ENCODE results near the gene ASMTL.

- TF ChIP-seq, protein P1, sequence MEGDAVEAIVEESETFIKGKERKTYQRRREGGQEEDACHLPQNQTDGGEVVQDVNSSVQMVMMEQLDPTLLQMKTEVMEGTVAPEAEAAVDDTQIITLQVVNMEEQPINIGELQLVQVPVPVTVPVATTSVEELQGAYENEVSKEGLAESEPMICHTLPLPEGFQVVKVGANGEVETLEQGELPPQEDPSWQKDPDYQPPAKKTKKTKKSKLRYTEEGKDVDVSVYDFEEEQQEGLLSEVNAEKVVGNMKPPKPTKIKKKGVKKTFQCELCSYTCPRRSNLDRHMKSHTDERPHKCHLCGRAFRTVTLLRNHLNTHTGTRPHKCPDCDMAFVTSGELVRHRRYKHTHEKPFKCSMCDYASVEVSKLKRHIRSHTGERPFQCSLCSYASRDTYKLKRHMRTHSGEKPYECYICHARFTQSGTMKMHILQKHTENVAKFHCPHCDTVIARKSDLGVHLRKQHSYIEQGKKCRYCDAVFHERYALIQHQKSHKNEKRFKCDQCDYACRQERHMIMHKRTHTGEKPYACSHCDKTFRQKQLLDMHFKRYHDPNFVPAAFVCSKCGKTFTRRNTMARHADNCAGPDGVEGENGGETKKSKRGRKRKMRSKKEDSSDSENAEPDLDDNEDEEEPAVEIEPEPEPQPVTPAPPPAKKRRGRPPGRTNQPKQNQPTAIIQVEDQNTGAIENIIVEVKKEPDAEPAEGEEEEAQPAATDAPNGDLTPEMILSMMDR (optimal IDR thresholded peaks at IDR 0.05 in 1 of 3, IDR thresholded peaks at IDR 0.05 in 1 of 3, conservative IDR thresholded peaks at IDR 0.05 in 1 of 3; ENCODE audit: extremely low read depth in 1 of 3, insufficient read depth in 2 of 3, low read length in 3 of 3), result no peak
- no peak for TF ChIP-seq EZH2 (IDR thresholded peaks at IDR 0.05; ENCODE audit: low read length)
These were observed 54.0 kb downstream of the ASMTL start for GRCh38 chrX:1398431-1399340.
